Kidney tubule cell (primary cell): ENCODE measurements around the gene RHBDD1.

Experiments
- DNase-seq: peaks from one replicate; pipeline ENCODE4 v3.0.0-alpha.2; 2018; ENCODE audit warnings: low spot score

The RHBDD1 gene

DNA sequence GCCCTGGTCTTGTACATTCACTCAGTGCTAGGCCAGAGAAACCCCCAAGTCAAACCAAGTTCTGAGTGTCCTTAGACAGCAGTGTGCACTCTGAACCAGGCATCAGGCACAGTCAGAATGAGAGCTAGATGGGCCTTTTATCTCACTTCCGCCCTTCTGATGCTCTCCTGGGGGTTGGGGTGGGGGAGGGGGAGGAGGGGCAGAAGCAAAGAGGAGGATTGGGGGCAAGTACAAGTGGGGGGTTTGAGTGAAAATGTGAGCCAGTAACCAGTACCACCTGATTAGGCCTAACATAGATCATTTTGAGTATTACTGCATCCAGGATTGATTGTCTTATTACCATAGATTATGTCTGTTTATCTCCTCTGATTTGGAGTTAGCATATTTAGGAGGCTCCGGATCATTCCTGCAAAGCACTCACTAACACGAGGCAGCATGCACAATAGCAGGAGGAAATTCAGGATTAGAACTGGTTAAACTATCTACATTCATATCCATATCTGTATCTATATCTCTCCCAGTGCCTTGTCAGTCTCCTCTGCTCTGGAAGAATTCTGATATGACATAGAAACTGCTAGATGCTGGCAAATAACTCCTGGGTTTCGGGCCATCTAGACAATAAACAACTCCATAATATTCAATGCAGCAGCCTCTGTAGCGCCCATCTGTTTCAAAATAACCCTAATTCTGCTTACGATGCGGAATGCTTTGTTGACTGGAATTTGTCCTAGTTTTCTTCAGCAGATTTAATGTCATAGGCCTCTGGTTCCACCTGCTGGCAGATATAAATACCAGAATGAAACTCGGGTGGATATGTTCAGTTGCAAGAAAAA, 149.1 kb downstream of the RHBDD1 start:
- peak; percentile 65 for DNase-seq

DNA sequence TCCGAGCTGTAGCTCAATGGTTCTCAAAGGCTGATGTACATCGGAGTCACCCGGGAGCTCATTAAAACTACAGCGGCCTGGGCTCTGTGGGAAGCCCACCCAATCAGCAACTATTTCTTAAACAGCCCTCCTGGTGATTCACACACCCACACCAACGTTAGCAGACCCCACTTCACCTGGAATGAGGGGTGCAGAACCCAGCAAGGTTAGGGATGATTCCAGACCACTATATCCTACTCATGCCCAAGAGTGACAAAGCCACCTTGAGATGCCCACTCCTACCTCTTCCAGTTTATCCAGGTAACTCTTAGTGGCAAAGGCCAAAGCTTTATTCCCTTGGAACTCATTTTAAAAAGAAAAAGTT, 149.7 kb downstream of the RHBDD1 start:
- no peak for DNase-seq

DNA sequence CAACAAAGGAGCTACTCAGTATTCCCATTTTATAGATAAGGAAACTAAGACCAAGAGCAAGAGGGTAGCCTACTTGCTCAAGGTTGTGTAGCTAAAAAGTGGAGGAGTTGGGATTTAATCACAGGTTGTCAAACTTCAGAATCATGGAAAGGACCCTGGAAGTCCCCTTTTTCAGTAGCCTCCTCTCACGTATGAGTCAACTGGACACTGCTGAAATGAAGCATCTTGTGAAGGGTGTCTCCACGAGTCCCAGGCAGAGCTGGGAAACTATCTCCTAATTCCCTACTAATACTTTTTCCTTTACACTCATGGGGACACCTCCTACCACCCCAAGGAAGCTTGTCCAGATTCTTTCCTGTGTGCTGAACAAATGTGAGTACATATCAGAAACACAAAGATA, 155.8 kb downstream of the RHBDD1 start:
- no peak for DNase-seq

DNA sequence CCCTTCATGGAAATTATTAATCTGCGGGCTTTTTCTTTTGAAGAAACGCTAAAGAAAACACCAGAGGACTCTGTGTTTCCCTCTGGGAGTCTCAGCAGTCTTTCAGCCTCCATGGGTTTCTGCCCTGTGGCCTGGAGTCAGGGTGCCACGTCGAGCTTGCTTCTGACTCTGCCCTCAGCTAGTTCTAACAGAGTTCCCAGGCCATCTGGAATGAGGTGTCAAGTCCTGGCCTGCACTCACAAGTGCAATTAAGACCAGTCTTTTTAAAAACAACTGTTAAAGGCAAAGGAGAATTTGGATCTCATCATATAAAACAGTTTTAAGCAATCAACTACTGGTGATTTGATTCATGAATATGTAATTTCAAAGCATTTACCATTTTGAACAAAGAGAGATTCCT, 157.3 kb downstream of the RHBDD1 start:
- DNase-seq, result no peak

DNA sequence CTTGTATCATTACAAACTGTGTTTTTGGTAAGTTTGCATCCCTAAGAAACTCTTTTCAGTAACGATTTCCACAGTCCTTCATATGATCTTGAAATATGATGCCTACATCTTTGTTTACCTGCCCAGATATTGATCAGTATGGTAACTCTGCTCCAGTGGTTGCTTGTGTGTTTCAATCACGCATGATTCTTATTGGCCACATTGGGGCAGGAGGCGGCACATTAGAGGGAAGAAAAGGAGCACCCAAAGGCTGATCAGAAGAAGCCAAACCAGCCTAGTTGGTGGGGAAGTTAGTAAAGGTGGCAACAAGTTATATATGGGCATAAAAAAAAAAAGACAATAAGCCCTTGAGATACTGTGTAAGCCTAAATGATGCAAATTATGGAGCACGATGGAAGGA, 158.9 kb downstream of the RHBDD1 start:
- DNase-seq, result no peak

DNA sequence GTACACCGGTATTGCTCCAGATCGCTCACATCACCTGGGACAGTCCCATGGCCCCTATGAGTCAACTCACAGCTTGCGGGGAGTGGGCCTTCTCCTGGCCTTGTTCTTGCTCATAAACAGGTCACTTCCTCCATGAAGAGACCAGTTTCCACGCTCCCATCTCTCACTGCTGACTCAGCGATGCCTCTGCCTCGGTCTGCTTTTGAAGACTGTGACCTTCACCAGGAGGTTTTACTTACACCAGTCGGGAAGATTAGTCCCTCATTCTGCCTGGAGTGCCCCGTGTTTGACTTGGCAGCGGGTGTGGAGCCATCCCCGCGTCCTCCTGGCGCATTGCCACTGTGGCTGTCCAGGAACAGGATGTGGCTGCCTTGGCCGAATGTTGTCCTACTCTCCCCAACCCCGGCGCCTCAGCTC, 159.8 kb downstream of the RHBDD1 start:
- peak; percentile 87 for DNase-seq

DNA sequence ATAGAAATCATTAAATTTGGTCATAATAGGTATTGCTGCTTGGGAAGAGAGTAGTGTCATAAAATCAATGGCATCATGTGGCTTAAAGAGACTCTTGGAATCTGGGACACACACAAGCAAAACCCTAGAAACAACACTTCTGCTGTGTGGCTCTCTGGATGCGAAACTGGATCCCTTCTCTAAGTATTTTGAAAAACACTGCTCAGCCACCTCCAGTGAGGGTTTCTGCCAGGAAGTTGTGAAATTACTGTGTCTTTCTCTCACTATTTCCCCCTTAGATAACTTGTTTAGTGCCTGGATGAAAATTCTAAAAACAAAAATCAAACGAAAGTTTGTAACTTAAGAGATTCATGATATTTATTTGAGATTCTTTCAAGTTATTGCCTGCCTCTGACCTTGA, 163.8 kb downstream of the RHBDD1 start:
- no peak for DNase-seq

DNA sequence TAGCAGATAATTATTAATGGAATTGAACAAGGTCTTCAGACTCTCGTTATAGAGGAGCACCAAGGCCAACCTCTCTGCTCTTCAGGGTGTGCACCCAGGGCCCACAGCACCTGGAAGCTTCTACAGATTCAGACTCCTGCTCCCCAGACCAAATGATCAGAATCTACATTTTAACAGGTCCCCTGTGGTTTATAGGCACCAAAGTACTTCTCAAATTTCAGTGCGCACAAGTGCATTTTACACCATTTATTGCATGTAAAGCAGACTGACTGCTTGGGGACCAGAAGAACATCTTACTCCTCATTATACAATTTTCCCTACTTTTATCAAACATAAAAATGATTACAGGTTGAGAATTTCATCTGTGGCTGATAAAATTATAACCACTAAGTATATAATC, 164.3 kb downstream of the RHBDD1 start:
- DNase-seq, result no peak

DNA sequence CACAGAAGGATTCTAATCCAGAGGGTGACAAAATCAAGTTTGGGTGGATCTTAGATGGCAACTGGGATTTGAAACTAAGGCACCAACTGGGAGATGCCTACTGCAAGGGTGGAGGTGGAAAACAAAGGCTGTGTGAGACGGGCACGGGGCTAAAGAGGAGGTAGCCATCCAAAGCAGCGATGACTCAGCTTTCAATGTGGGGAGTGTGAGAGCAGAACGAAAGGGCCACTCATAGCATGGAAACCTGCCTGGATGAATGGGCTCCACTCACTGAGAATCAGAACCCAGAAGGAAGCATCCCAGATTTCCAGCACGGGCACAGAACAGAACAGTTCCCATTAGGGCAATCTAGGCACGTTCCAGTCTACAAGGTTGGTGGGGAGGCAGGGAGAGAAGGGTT, 168.6 kb downstream of the RHBDD1 start:
- peak; percentile 5 for DNase-seq

DNA sequence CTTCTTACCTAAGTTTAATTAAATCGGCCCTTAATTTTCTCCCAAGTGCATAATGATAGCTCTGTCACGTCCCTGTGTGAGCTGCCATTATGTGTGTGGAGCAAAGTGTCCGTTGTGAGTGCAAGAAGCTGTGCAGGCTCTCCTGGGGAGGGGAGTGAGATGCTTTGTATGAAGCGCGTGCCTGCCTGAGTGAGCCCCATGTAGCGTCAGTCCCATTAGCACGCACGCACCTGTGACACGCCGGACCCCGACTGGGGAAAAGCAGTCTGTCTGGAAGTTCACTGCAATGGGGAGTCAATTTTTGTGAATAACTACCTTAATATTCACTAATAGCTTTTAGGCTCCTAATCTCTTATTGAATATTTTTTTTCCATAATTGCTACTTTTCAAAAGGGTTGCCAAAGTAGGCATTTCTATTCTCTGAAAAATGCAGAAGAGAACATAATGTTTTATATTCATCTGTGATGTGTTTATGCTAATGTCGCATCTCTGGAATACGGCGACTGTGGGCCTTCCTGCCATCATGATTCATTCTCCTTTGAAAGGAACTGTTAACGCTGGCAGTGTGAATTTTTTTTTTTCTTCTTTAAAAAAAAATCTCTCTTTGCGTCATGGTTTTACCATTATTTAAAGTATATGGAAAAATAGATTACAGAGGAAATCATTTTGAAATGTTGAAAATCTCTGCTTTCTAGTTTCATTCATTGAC, 170.5 kb downstream of the RHBDD1 start:
- no peak for DNase-seq

DNA sequence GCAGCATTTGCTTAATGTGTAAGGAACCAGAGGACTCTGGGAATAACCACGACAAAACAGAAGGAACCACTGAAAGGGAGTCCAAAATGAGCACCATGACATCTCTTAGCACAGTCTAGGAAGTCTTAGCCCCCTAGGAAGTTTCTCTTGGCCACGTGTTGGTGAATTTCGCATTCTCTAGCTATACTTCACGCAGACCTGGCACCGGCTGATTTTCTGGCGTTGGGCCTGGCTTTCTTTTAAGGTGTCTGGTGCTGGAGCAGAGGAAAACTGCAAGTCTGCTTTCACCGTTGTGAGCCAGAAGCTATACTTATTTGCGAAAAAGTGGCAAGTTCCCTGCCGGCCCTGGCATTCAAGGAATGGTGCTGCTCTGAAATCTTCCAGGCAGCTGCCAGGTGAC, 171.3 kb downstream of the RHBDD1 start:
- DNase-seq, result no peak

DNA sequence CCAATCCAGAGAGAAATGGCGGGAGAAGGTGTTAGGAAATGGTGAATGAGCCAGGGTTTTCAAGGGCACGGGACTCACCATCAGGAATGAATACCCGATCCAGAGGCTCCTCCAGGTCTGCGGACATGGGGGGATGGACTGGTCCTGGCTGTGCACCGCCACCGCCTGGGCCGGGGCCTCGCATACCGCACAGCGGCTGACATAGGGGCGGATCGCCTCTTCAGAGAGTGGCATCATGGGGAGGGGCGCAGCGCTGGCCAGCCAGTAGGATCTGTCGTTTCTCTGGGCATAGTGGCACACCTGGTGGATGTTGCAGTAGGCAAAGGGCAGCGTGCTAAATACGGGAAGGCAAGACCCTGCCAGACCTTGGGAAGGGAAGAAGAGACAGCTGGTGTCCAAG, 172.1 kb downstream of the RHBDD1 start:
- no peak for DNase-seq

DNA sequence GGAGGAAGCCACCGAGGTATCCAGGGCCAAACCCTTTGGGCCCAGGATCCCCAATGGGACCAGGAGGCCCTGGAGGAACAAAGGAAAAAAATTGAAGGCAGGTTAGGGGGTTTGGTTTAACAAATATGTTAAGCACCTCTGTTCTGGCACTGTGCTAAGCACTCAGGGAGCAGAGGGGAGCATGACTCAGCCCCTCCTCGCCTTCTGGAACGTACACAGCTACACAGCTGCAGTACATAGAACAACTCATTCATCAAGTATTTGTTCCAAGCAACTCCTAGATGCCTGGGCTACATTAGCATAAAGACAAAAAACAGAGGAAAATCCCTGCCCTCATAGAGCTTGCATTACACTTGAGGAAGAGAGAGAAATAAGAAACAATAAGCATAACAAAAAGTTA, 174.6 kb downstream of the RHBDD1 start:
- peak; percentile 44 for DNase-seq

DNA sequence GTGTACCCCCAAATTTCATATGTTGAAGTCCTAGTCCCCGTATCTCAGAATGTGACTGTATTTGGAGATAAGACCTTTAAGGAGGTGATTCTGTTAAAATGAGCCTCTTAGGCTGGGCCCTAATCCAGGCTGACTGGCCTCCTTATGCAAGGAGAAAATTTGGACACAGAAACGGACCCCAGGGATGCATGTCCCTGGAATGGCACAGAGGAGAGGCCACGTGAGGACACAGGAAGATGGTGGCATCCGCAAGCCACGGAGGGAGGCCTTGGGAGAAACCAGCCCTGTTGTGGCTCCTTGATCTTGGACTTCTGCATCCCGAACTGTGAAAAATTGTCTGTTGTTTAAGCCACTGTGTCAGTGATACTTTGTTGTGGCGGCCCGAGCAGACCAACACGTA, 177.5 kb downstream of the RHBDD1 start:
- no peak for DNase-seq

DNA sequence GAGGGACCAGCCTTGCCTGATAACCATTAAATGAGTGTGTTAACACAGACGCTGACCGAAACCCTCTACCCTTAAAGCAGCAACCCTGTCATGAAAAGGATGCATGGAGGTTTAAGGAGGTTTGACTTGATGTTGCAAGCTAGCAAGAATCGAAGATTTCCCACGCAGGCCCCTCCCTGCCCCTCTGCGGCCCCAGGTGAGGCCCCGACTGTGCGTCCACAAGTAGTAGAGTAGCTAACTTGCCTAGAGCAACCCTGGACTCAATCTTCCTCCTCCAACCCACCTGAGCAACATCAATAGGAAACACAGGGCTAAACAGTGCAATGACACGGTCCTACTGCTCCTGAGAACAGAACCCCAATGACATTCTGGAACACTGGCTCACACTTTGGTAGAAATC, 178.0 kb downstream of the RHBDD1 start:
- DNase-seq, result no peak

DNA sequence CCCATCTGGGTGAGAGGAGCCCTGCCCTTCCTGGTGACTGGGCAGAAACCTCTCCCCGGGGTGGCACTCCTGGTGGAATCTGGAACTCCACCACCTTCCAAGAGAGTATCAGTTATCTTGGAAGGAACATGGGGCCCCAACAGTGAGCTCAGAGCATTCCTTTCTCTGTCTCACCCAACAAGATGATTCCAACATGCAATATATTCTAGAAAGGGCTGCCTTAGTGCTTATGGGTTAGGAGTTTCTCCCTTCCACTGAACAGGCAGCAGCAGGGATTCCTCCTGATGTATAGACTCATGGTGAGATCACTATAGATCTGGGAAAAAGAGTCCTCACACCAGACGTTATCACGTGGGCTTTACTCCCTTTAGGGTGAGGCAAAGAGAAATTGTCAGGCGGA, 181.0 kb downstream of the RHBDD1 start:
- no peak for DNase-seq

DNA sequence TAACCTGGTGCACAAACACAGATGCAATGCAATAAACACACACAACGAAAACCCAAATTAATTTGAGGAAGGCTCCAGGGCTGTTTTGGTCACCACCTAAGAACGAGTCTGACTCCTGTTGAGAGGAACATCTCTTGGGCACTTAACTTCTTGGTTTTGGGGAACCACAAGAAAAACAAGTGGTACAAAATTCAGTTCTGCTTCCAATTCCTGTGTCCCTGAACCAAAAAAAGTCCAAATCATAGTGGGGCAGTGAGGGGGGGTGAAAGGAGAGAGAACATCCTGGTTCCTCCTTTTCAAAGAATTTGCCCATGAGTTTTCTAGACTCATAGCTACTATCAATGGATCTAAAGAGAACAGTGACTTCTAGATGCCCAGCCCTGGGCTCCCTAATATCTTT, 184.6 kb downstream of the RHBDD1 start:
- DNase-seq, result no peak

DNA sequence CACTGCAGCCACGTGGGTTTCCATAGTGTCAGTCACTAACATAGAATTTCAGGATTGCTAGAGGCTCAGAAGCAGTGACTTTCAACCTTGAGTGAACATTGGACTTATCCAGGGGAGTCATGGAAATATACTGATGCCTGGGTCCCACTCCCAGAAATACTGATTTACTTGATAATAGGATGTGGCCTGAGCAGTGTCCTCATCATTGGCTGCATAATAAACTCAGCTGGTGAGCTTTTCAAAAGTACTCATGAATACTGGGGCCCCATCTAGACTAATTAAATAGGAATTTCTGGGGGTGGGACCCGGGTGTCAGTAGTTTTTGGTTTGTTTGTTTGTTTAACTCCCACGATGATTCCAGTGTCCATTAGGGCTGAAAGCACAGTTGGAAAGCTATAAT, 186.8 kb downstream of the RHBDD1 start:
- DNase-seq, result no peak

DNA sequence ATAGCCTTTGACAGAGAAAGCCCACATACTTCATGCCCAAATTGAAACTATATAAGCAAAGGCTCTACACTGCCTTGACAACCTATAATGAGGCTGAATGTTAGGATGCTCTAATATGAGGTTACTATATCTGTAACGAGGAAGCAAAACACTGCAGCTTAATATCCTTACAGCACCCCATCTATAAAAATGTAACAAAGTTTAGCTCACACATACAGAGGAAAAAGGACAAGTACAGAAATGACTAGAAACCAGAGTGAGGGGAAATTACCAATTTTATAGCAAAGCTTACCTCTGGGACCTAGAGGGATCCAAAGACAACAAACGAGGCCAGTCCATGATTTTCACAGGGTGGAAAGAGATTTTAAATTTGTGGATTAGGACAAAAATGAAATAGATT, 189.7 kb downstream of the RHBDD1 start:
- DNase-seq, result no peak

DNA sequence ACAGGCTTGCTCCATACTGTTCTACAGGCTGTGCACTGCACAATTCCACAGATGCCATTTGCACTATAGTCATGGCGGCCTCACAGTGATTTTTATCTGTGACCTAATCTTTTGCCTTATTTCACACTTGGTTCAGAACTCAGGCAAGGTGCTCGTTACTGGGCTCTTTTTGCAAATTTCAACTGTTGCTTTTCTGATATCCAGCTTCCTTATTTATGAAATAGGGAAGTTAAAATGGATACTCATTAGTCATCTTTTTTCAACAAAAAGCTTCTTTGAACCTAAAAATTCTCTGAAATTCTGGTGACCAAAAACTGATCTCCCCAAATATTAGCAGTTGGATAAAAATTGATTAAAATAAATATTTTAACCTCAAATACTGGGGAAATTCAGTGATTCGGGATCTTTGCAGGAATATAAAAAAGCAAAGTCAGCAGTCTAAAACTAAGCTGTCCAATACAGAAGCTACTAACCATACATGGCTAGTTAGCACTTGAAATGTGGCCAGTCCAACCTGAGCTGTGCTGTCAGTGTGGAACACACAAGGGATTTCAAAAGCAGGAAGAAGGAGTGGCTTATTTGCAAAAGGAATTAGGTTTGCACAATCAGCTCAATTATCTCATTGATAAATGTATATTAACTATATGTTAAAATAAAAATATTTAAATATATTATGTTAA, 193.7 kb downstream of the RHBDD1 start:
- DNase-seq, result no peak

DNA sequence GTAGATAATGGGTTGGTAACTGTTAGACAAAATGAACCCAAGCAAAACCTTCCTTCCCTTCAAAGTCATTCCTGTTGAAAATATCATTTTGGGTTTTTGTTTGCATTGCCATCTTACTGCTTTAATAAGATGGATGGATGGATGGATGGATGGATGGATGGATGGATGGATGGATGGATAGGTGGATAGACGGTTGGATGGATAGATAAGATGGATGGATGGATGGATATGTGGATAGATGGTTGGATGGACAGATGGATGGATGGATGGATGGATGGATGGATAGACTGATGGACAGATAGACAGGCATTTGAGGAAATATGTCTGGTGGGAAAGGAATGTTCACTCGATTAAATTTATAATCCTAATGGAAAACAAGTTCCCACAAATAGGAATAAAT, 194.9 kb downstream of the RHBDD1 start:
- DNase-seq, result no peak

DNA sequence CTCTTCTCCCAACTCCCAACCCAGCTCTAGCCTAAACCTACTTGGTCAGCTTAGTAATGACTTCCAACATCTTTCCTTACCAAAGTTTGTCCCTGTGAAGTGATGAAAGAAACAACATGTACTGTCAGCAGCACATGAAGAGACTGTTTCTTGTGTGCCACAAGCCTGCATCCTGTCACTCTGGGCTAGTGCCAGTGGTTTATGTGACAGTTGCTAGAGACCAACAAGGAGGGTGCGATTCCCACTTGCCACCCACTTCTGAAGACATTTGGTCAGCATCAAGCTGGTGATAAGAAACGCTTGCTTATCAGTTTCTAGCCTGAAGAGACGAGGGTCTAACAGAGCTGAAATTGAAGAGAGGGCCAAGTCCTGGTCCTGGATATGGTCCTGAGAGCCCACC, 195.5 kb downstream of the RHBDD1 start:
- DNase-seq, result no peak

DNA sequence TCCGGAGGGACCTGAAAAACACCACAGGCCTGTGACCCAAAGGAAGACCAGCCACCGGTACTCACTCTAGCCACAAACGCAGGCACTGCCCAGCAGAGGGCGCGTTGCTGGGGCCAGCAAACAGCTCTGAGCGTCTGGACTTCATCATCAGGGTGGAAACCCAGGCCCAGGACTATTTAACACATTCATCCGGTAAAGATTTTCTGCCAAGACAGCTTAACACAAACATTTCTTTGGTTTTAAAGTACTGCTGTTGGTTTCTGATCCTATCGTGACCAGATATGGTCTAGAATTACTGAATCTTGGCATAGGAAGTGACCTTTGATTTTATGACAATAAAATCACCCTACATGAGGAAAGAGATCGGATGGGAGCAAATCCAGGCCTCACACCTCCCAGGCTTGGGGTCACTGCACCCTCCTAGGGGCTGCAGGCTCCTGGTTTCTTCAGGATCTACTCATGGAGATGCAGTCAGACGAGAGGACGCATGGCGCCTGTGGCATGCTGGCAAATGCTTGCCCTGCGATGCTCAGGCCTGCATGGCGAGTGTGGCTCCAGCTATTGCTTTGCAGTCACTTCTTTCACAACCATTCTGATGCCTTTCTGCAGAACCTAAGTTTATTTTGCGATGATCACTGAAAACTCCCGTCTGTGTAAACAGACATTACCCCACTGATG, 197.8 kb downstream of the RHBDD1 start:
- peak; percentile 45 for DNase-seq
